GM18909 (cell line): ENCODE measurements around the gene ATP13A1.
"Not testable (repeated sequence)": the region's sequence is repeated elsewhere in the genome, so short reads cannot be mapped to it uniquely, and the experiment has no call there.

Source experiments
- ATAC-seq: cut with Tn5 transposase; IDR thresholded peaks from one replicate; pipeline ENCODE4 v1.9.1; 2021; ENCODE audit warnings: mild to moderate bottlenecking; ENCODE audit not compliant: unreplicated experiment, poor library complexity

ATP13A1 gene

DNA sequence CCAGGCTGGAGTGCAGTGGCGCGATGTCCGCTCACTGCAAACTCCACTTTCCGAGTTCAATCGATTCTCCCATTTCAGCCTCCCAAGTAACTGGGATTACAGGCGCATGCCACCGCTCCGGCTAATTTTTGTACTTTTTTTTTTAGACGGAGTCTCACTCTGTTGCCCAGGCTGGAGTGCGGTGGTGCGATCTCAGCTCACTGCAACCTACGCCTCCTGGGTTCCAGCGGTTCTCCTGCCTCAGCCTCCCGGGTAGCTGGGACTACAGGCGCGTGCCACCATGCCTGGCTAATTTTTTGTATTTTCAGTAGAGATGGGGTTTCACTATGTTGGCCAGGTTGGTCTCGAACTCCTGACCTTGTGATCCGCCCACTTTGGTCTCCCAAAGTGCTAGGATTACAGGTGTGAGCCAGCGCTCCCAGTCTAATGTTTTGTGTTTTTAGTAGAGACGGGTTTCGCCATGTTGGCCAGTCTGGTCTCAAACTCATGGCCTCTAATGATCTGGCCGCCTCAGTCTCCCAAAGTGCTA lies 2.0 kb upstream of the ATP13A1 start:
- ATAC-seq, result not testable (repeated sequence)

DNA sequence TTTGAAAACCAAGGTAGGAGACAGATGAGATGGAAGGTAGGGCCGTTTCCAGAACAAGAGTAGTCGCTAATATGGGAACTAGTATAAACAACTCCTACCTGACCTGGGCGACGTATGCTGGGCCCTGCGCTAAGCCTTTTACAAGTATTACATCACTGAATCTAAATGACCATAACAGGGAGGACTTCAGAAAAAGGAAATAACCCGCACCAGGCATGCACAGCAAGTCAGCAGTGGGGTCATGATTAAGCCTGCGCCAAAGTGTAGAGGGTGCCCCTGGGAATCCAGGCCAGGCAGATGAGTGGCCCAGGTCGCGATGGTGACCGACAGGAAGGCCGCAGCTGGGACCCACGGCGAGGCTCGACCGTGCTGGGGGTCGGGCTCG lies 613 bp downstream of the ATP13A1 start:
- no peak for ATAC-seq

DNA sequence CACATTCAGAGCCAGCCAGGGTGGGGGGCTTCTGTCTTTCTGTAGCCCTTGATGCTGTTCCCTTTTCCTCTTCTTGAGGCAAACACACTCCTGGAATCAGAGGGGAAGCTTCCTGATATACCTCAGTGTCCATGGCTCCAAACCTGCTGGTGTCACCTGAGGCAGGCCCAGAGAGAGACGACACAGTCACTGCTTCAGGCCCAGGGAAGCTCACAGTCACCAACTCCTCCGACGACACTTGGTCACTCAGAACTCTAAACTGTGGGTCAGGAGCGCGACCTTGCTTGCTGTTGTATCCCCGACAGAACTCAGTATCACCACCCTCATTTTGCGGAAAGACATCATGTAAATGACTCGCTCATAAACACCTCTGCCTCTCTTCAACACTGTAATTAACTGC lies 1.1 kb downstream of the ATP13A1 start:
- no peak for ATAC-seq

DNA sequence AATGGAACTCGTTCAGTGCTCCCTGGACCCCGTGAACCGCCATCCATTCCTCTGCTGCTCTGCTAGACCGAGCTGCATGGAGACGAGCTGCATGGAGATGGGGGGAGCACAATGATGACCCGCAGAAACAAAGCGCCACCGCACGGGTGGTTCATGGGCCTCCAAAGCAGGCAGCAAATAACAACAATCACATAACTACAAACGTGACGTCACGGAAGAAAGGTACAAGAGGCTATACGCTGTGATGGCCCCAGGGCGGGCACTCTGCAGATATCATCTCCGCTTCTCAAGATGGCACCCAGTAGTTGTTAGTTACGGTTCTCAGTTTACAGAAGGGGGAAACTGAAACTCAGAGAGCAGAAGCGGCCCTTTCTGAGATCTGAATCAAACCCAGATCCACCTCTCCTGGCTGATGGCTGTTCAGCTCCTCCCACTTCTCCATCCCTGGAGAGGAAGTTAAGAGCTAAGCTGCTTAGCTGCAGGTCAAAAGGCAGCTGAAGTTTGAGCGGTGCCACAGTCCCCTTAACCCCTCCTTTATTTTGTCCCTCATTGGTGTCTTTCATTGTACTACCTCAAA lies 1.7 kb downstream of the ATP13A1 start:
- ATAC-seq, result peak; percentile 41

DNA sequence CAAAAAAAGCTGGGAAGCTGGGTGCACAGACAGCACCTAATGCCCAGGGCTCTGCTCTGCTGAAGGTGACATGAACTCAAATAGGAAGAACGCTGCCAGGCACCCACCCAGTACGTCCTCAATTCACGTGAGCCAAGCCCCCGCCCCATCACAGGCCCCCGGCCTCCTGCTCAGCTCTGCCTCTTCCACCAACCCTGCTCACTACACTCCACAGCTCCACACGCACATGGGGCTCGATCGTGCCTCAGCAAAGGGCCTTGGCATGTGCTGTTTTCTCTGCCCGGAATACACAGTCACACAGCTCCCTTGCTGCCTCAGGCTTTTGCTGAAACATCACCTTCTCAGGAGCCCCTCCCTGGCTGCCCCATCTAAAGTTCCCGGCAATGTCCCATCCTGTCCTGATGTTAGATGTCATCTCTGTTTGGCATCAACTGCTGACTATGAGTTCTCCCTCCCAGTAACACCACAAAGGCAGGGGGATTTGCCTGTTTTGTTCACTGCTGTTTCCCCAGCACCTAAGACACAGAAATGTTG lies 2.3 kb downstream of the ATP13A1 start:
- no peak for ATAC-seq

DNA sequence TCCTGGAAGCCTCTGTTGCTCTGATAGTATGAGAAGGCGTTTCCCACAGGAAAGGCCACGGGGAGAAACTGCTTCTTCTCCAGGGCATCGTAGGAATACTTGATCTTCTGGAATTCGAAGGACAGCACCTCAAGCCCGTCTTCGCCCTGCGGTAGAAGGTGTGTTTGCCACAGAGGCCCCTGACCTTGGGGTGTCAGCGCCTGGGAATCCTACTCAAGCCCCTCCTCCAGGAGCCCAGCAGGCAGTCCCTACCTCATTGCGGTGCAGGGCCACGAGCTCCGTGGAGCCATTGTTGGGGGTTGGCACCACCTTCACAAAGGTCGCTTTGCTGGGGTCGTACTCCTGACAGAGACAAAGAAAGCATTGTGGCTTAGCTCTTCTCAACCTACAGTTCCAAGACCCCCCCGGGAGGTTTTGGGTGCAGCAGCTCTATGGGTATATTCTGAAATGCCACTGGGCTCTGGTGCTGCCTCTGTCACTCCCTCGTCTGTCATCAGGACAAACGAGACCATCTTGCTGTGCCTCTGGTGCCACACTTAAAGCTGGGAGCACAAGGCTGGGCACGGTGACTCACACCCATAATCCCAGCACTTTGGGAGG lies 3.7 kb downstream of the ATP13A1 start:
- ATAC-seq, result no peak

DNA sequence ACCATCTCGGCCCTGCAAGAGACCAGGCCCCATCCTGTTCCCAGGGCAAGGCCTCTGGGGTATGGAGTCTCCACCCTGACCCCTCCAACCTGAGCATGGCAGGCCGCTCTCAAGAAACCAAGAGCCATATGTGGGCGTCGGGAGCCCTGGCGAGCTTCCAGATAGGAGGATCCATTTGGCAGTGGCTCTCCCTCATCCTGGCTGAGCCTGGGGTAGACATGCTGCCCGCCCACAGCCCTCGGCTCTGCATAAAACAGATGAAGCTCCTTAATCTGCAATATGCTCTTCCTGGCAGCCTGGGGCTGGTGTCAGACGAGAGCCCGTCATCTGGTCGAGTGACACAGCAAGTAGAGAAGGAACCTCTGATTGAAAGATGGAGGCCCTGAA lies 6.1 kb downstream of the ATP13A1 start:
- no peak for ATAC-seq

DNA sequence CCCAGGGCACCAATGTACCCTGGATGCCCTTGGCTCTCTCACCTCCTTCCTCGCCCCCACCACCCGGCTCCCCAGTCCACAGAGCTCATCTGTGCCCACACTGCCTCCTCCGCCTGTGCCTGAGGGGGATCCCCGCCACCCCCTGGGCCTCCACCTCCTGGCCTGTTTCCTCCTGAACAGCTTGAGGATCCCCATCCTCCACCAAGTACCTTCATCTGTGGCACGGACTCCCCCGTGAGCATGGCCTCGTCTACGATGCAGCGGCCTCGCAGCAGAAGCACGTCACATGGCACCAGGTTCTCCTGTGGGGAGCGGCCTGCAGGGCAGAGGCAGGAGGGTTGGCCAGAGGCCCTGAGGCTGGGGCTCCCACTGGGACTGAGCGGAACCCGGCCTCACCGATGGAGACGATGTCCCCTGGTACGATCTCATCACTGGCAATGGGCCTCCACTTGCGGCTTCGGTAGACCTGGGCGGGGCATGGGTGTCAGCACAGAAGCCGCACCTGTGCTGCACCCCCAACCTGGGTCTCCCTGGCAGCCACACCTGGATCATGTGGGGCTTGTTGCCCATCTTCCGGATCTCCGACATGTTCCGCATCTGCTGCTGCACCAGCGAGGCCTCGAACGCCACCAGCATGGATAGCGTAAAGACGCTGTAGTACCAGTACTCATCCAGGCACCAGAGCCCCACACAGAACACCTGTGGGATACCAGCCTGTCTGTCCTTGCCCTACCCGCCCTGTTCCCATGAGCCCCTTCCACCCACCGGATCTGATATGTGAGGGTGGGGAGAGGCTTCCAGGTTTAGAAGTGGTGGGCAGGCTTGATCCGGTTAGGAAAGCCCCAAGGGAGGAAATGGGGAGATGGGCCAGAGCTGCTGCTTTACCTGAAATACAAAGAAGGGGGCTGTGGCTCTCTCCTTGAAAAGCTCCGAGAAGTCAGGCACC lies 6.8 kb downstream of the ATP13A1 start:
- ATAC-seq, result no peak

DNA sequence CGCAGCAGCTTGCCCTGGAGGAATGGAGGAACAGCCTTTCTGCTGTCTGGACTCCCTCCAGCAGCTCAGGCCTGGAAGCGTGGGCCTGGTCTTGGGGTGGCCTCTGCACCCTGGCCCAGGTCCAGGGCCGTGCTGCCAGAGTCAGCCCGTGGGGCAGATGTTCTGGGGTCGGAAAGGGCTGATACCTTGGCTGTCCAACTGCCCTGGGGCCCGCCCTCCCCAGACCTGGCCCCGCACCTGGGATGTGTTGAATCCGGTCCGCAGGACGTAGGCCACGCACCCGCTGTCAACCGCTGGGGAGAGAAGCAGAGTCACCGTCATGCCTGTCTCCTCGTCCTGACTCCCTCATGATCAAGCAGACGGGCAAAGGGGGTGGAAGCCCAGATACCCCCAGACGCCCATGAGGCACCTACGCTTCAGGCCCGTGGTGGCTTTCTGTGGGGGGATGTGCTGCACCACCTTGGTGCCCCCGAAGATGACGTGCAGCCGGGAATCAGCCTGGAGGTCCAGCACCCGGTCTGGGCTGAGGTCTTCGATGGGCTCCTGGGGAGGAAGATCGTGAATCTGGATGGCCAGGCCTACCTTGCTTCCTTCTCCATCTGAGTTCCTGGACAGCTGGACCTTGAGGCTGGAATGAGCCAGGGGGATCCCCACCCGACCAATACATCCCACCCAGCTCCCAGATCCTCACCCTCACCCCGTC lies 7.7 kb downstream of the ATP13A1 start:
- no peak for ATAC-seq

DNA sequence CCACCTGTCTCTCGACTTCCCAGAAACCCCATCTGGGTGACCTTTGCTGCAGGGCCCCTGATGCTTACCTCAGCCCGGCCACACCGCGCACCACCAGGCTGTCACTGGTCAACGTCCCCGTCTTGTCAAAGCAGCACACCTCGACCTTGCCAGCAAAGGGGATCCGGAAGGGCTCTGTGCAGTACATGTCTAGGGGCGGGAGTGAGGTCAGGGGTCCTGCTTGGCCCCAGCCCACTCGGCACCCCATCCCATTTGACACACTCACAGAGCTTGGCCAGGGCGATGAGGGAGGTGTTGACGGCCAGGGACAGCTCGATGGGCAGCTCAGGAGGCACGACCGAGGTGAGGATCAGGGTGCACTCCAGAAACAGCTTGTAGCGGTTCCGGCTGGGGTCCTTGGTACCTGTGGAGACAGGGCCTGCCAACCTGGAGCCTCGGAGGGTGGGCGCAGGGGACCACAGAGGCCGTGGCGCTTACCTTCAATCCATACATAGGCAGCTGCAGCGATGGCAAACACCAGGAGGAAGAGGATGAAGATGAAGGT lies 8.4 kb downstream of the ATP13A1 start:
- no peak for ATAC-seq

DNA sequence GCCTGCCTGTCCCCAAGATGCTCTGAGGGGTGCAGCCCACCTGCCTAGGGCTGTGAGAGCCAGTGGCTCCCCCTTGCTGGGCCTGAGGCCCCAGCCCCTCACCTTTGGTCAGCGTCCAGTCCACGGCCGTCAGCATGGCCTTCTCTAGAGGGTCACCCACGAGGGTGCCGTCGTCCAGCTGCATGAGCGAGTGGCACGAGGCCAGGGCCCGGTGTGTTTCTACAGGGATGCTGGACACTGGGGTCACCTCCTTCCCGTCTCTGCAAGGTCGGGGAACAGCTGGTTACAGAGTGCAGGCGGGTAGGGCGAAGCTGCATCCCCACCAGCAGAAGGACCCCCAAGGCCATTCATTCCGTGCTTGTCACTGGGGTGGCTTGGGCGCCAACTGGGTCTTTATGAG lies 9.0 kb downstream of the ATP13A1 start:
- no peak for ATAC-seq

DNA sequence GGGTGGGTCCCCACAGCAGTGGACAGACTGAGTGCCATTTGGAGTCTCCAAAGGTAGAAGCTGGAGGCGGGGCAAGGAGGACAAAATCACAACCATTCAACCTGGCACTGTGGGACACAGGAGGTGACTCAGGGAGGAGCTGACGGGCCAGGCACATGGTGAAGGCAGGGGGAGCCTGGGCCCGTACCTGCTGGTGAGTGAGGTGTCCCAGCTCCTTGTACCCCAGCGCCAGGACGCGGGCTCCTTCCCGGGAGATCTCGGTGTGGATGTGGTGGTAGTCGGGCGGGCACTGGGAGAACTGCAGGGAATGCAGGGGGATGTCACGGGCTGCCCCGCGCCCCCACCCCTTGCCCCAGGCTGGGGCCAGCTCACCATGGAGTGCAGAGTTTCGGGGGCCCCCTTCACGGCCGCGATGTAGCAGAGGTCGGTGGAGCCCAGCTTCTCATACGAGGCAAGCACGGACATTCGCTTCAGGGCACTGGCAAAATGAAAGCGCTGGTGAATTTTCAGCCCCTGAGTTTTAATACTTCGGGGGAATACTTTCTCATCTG lies 9.8 kb downstream of the ATP13A1 start:
- no peak for ATAC-seq

DNA sequence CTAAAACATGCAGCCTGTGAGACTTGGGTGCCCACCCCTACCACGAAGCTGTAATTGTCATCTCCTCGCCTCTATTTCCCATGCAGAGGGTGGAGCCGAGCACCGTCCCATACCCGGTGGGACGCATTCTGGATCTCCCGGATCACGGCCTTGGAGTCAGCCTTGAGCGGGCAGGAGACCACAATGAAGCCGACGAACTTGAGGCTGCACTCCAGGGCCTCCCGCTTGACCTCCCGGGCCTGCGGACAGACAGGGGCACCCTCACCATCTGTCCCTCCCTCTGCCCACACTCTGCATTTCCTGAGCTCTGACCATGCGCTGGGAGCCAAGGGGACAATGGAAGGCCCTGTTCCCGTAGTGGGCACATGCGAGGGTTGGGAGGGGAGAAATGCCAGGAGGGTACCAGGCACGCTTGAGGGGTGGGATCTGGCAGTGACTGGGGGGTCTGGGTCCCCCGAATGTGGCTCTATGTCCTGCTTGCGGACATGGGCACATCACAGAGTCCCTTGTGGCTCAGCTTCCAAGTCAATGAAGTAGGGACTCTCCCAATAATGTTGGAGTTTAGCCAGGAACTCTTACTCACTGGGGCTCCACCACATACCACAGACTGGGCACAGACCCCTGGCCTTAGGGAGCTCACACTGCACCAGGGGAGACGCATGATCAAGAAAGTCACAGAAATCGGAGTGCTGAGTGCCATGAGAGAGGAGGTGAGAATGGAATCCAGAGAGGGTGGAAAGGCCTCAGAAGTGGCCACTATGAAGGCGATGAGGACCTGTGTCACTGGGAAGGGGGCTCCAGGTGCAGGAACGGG lies 10.8 kb downstream of the ATP13A1 start:
- no peak for ATAC-seq

DNA sequence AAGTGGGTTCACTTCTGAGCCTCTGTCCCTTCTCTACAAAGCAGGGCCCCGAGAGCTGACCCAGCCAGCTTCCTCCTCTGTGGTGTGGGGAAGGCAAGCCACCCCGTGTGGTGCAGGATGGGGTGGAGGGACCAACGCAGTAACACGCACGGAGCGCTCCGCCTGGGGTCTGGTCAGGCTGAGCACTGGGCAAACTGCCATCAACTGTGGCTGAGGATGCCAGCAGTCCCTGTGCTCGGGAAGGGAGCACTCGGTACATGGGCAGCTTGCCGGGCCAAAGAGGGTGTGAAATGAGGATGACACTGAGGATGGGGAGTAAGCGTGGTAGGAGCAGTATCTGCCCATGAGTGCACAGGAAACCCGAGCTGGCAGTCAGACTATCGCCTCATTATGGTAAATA lies 12.4 kb downstream of the ATP13A1 start:
- ATAC-seq, result no peak

DNA sequence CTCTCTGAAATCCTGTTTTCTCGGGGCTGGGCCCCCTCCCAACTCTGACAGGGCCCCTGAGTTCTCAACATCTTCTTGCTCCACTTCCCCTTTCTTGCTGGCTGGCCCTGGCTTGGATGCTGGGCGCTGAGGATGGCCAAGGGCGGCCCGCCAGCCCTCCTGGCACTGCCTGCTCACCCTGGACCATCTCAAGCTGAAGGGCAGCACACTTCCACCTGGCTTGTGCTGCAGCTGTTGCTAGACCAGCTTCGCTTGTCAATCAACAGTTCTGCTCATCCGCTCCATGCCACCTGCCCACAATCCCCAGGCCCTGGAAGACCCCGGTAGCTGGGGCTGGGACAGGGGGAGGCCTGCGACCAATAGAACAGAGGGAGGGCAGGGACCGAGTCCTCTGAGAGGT lies 13.1 kb downstream of the ATP13A1 start:
- ATAC-seq, result no peak

DNA sequence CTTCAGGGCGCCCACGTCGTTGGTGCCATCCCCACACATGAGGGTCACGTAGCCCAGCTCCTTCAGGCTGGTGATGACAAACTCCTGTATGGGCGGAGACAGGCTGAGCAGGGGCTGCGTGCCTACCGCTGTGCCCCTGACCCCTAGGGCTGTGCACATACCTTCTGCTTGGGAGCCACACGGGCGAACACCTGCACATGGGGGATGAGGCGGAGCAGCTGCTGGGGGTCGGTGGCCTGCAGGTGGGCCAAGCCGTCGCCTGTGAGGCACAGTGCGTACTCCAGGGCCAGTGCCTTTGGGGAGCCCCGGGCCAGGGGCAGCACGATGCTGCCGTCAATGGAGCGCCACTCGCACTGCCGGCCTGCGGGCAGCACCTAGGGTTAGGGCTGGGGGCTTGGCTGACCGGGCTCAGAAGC lies 13.9 kb downstream of the ATP13A1 start:
- ATAC-seq, result no peak

DNA sequence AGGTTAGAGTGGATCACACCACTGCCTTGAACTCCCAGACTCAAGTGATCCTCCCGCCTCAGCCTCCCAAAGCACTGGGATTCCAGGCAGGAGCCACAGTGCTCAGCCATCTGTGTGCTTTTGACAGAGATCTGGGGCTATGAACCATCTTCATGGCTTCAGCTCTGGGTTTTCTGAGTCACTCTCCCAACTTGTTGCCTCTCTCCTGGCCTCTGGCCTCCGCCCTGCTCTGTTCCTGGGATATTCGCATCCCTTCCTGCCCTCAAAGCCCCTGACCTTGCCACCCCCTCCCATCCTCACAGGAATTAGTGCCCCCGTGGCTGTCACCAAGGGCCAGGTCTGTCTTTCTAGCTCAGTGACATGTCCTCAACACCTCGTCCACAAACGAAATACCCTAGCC lies 14.3 kb downstream of the ATP13A1 start:
- no peak for ATAC-seq

DNA sequence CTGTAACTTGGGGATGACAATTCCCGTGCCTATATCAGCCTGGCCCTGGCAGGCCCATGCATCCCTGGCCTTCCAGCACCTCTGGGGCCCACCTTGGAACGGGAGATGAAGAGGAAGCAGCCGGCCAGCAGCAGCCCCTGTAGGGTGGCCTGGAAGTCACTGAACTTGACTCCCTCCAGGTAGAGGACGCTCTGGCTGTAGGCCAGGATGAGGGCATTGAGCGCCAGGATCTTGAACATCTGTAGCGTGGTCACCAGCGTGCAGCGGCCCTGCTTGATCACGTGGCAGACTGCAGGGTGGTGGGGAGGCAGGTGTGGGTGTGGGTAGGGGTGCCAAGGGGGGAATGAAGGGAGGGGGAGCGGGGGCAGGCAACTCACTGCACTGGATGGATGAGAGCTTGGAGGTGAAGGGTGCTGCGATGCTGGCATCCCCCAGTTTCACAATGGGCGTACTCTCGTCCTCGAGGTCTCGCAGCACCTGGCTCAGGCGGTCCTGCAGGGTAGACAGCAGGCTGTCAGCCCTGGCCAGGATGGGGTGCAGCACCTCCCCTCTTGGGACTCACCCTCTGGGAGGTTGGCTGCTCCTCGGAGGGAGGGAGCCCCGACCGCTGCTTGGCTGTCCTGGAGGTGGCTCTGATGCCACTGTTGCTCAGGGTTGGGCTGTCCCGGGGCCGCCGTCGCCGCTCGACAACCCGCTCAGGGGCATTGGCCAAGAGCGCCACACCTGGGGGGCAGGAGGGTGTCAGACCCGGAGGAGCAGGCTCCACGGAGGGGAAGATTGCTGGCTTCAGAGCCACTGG lies 16.2 kb downstream of the ATP13A1 start:
- ATAC-seq, result no peak
